Activated T-helper 9 cell treated with anti-CD3 and anti-CD28 coated beads, Interleukin-2, amount 50 U/mL, for 16 hours (primary cell): Measurements from ENCODE around the gene DHRS1.
A peak's percentile ranks its signal among the peaks of the same experiment; 100 is the strongest.

Experiments used
- DNase-seq: peaks from one replicate; pipeline ENCODE4 v3.0.0-alpha.2; 2020; ENCODE audit warnings: low read depth

Gene DHRS1

GRCh38 chr14:24309538-24310264, 10.1 kb upstream of the DHRS1 start, which contains the start of gene LTB4R2:
TSS of gene LTB4R2 (plus strand) at chr14:24310140. CDS start at chr14:24310665, 525 bp downstream.
- DNase-seq: no peak

- DNase-seq: no peak
Observed at GRCh38 chr14:24308342-24309124, 9.0 kb upstream of the DHRS1 start.

GRCh38 chr14:24307575-24308341, 8.2 kb upstream of the DHRS1 start, which contains the start of gene CIDEB:
TSS of gene CIDEB (minus strand) at chr14:24307977. CDS start at chr14:24307858, 119 bp downstream.
- DNase-seq: peak; percentile 37

GRCh38 chr14:24307156-24307574, 7.6 kb upstream of the DHRS1 start:
- no peak for DNase-seq

- DNase-seq: no peak
Observed at GRCh38 chr14:24304019-24304387, 4.4 kb upstream of the DHRS1 start.

GRCh38 chr14:24300326-24300980, 873 bp upstream of the DHRS1 start:
- no peak for DNase-seq

- DNase-seq: no peak
Observed at GRCh38 chr14:24298892-24299254, 707 bp downstream of the DHRS1 start.

GRCh38 chr14:24297190-24297964, 2.2 kb downstream of the DHRS1 start:
- DNase-seq: no peak

GRCh38 chr14:24296341-24297157, 3.0 kb downstream of the DHRS1 start:
- peak; percentile 59 for DNase-seq

- DNase-seq: no peak
Observed at GRCh38 chr14:24293525-24293924, 6.1 kb downstream of the DHRS1 start.

- no peak for DNase-seq
Observed at GRCh38 chr14:24292118-24292807, 7.3 kb downstream of the DHRS1 start.

- DNase-seq: no peak
Observed at GRCh38 chr14:24291446-24292117, 8.0 kb downstream of the DHRS1 start.

GRCh38 chr14:24290746-24291145, 8.8 kb downstream of the DHRS1 start:
- DNase-seq: no peak

GRCh38 chr14:24289649-24290280, 9.8 kb downstream of the DHRS1 start:
- DNase-seq: no peak

- DNase-seq: no peak
Observed at GRCh38 chr14:24286996-24287395, 12.6 kb downstream of the DHRS1 start.

GRCh38 chr14:24285351-24285750, 14.2 kb downstream of the DHRS1 start:
- no peak for DNase-seq

GRCh38 chr14:24284501-24285035, 15.0 kb downstream of the DHRS1 start:
- no peak for DNase-seq

- DNase-seq: no peak
Observed at GRCh38 chr14:24283796-24284460, 15.7 kb downstream of the DHRS1 start.
